Bronchial epithelial cell (primary cell): ENCODE results near the gene SUPT5H. TPM values are rescaled to one million over a fixed set of nuclear protein-coding genes. Genes with fewer than 3 reads are reported as not detected.
A peak's percentile ranks its signal among the peaks of the same experiment; 100 is the strongest.

Experiments
- DNase-seq: peaks from one replicate; pipeline ENCODE4 v3.0.0-alpha.2; 2010; ENCODE audit warnings: low read depth
- FAIRE-seq: peaks from 2 replicates; lab custom pipeline; 2011; peaks lifted over from hg19 to GRCh38; lab: Jason Lieb, UNC
- H3K27me3 ChIP-seq: 2 replicates; pipeline ENCODE4 v1.5.1; 2011; ENCODE audit warnings: low read length; ENCODE audit not compliant: control insufficient read depth, insufficient read depth
- H3K36me3 ChIP-seq: 2 replicates; pipeline ENCODE4 v1.5.1; 2011; ENCODE audit warnings: low read length; ENCODE audit not compliant: control insufficient read depth, insufficient read depth
- H3K4me3 ChIP-seq: 2 replicates; pipeline ENCODE4 v1.5.1; 2011; ENCODE audit warnings: mild to moderate bottlenecking, low read depth, low read length, control low read depth
- total RNA-seq: library from RNA; depleted of rRNA; stranded (reverse); fragments of >200 nt; gene quantifications from 2 replicates; pipeline ENCODE4 v1.2.1, GENCODE V29; 2014
- TF ChIP-seq, protein P1 (sequence below): IDR thresholded peaks from 2 replicates; pipeline ENCODE4 v1.5.1; 2011; ENCODE audit warnings: mild to moderate bottlenecking, moderate library complexity, low read length, control low read depth, inconsistent platforms; ENCODE audit not compliant: insufficient read depth, severe bottlenecking

Gene SUPT5H
- total RNA-seq, 1 donor from 2014 or later, result 41.9 TPM

DNA sequence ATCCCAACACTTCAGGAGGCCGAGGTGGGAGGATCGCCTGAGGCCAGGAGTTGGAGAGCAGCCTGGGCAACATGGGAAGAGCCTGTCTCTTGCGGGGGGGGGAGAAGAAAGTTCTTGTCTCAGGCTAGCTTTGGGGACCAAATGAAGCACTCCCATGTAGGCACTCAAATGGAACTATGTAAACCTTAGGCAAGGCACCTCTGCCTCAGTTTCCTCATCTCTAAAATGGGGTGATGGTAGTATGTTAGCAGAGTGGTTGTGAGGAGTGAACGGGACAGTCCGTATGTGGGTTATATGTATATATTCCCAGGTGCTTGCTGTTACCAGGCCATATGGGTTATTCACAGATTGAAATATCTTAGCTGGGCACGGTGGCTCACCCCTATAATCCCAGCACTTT, 46.8 kb downstream of the SUPT5H start:
- Histone ChIP-seq H3K27me3 (no peaks in the 10 kb centered on the region), H3K4me3 (no peak overlapping the region), H3K36me3 (peaks cover 19% of the 10 kb centered on the region)
- TF ChIP-seq, protein P1, sequence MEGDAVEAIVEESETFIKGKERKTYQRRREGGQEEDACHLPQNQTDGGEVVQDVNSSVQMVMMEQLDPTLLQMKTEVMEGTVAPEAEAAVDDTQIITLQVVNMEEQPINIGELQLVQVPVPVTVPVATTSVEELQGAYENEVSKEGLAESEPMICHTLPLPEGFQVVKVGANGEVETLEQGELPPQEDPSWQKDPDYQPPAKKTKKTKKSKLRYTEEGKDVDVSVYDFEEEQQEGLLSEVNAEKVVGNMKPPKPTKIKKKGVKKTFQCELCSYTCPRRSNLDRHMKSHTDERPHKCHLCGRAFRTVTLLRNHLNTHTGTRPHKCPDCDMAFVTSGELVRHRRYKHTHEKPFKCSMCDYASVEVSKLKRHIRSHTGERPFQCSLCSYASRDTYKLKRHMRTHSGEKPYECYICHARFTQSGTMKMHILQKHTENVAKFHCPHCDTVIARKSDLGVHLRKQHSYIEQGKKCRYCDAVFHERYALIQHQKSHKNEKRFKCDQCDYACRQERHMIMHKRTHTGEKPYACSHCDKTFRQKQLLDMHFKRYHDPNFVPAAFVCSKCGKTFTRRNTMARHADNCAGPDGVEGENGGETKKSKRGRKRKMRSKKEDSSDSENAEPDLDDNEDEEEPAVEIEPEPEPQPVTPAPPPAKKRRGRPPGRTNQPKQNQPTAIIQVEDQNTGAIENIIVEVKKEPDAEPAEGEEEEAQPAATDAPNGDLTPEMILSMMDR, result no peak
- DNase-seq, result no peak
- FAIRE-seq, result no peak

- Histone ChIP-seq H3K4me3 (no peak overlapping the region), H3K36me3 (peaks cover 17% of the 10 kb centered on the region), H3K27me3 (no peaks in the 10 kb centered on the region)
- DNase-seq, result no peak
- TF ChIP-seq, protein P1, result no peak
- no peak for FAIRE-seq
Measured at GRCh38 chr19:39492788-39493187, 47.4 kb downstream of the SUPT5H start.

DNA sequence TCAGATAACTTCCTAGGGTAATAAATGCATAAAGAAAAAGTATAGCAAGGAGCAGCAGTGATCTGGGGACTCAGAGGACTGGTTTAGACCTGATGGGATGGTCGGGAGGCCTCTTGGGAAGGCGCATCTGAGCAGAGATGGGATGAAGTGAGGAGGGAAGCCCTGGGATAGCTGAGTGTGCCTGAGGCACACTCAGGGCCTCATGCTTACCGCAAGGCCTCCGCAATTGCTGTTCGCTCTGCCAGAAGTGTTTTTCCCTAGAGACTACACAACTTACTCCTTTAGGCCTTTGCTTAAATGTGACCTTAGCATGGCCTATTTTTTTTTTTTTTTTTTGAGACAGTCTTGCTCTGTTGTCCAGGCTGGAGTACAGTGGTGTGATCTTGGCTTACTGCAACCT, 49.3 kb downstream of the SUPT5H start:
- DNase-seq (no peak), FAIRE-seq (no peak)
- TF ChIP-seq, protein P1, result no peak
- peaks cover 5% of the 10 kb centered on the region for H3K27me3 ChIP-seq
- no peak overlapping the region for H3K4me3 ChIP-seq
- peaks cover 4% of the 10 kb centered on the region for H3K36me3 ChIP-seq

GRCh38 chr19:39496063-39496462, 50.7 kb downstream of the SUPT5H start:
- Histone ChIP-seq H3K27me3 (peaks cover 5% of the 10 kb centered on the region), H3K4me3 (no peak overlapping the region), H3K36me3 (peaks cover 2% of the 10 kb centered on the region)
- TF ChIP-seq, protein P1, result no peak
- DNase-seq (no peak), FAIRE-seq (no peak)

GRCh38 chr19:39497701-39497995, 52.3 kb downstream of the SUPT5H start:
- TF ChIP-seq, protein P1, result no peak
- Histone ChIP-seq H3K36me3 (no peaks in the 10 kb centered on the region), H3K27me3 (peaks cover 5% of the 10 kb centered on the region), H3K4me3 (no peak overlapping the region)
- FAIRE-seq (no peak), DNase-seq (no peak)

DNA sequence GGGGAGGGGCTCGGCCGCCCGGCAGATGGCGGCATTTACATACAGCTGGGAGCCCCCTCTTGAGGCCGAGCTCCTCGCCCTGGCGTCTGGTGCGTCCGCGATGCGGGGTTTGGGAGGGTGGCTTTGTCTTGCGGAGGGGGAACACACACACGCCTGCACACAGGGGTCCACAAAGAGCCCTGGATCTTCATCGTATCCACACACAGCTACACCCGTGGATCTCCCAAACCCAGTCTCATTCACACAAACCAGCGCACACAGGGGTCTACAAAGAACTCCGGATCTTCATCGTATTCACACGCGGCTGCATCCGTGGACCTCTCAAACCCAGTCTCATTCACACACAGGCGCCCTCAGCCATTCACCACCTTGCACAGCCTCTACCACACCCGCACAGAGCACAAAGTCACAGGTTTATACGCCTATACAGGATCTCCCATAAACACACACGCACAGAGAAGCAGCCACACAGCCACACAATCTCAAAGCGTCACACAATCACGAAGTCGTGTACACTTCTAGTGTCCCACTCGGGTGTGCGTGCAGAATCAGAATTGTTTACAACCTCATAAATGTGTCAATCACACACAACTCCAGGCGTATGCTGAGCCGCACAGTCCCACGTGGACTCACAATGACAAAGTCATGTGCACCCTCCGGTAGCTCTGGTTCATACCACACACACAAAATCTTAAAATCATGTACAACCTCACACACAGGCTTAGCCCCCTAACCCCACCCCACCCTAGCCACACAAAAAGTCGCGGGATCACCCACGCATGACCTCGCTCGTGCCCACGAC, 52.8 kb downstream of the SUPT5H start:
- H3K36me3 ChIP-seq, result no peaks in the 10 kb centered on the region
- no peak overlapping the region for H3K4me3 ChIP-seq
- TF ChIP-seq, protein P1, result peak; percentile 31
- DNase-seq, result no peak
- H3K27me3 ChIP-seq, result peaks cover 5% of the 10 kb centered on the region
- FAIRE-seq, result peak; percentile 68
